Vagina (tissue), 2 donors: ENCODE results near the gene SETBP1. TPM values are rescaled to one million over a fixed set of nuclear protein-coding genes. Genes with fewer than 3 reads are reported as not detected.

Experiments
- DNase-seq, 2 donors: peaks; one replicate each; pipeline ENCODE4 v3.0.0-alpha.2; 2017; ENCODE audit errors: extremely low spot score in 2 of 2
- H3K27ac ChIP-seq: fragments of 200-600 bp; sonication (generic); one replicate; pipeline ENCODE4 v1.5.1; 2019
- H3K27me3 ChIP-seq: fragments of 200-600 bp; sonication (generic); one replicate; pipeline ENCODE4 v1.5.1; 2019
- H3K36me3 ChIP-seq, 2 donors: fragments of 200-600 bp; sonication (generic); one replicate each; pipeline ENCODE4 v1.5.1; 2017 to 2019
- H3K4me1 ChIP-seq: fragments of 200-600 bp; sonication (generic); one replicate; pipeline ENCODE4 v1.5.1; 2019
- H3K4me3 ChIP-seq, 2 donors: fragments of 200-600 bp; sonication (generic); 1 replicate in 1 of 2; 2 replicates in 1 of 2; pipeline ENCODE4 v1.5.1; 2016 to 2019
- H3K9me3 ChIP-seq: fragments of 200-600 bp; sonication (generic); one replicate; pipeline ENCODE4 v1.5.1; 2019
- POLR2A ChIP-seq, 2 donors: fragments of 450-650 bp; IDR thresholded peaks; one replicate each; pipeline ENCODE4 v1.6.1; 2017; ENCODE audit warnings: antibody characterized with exemption in 2 of 2, mild to moderate bottlenecking in 2 of 2, moderate library complexity in 2 of 2
- POLR2AphosphoS5 ChIP-seq, 2 donors: sonication (generic); formaldehyde crosslinking; IDR thresholded peaks; one replicate each; pipeline ENCODE4 v1.9.0; 2017; ENCODE audit warnings: antibody characterized with exemption in 2 of 2, mild to moderate bottlenecking in 2 of 2, low read depth in 1 of 2; ENCODE audit not compliant: insufficient read depth in 1 of 2
- intact Hi-C: fragments of 100-400 bp; cut with DNase I; formaldehyde crosslinking; loops from one replicate; pipeline ENCODE4 v1.15.1; 2023
- total RNA-seq: library from RNA; depleted of rRNA; stranded (reverse); fragments of >200 nt; gene quantifications from one replicate; pipeline ENCODE4 v1.2.3, GENCODE V29; 2016
- TF ChIP-seq, protein P1 (sequence below), 3 experiments: fragments of 450-650 bp in 2 of 3; fragments of 200-600 bp in 1 of 3; sonication (generic) in 1 of 3; IDR thresholded peaks; one replicate each; pipeline ENCODE4 v1.5.1; 2017 to 2019; ENCODE audit warnings: antibody characterized with exemption in 3 of 3, mild to moderate bottlenecking in 2 of 3, moderate library complexity in 2 of 3

SETBP1 gene
- total RNA-seq, 1 donor from 2014 or later, result 38.1 TPM

DNA sequence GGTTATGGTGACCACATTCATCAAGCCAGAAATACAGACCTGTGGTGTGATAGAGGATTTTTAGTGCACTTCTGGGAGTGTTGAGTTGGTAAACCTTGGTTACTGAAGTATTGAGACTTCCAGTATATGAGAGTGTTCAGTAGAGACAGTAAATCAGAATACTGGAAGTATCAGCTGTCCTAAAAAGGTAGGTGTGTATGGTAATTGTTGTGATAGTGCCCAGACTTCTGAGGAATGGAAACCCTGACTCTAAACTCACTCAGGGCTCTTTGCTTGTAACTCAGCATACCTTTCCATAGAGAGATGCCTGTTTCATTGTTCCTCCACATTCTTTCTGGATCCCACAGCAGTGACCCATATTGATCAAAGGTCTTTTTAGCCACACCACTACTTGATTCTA, 217.1 kb downstream of the SETBP1 start:
- H3K27me3 ChIP-seq, result no peaks in the 10 kb centered on the region
- peaks cover 17% of the 10 kb centered on the region for H3K4me1 ChIP-seq
- no peak for DNase-seq
- H3K27ac ChIP-seq, result no peak overlapping the region
- H3K36me3 ChIP-seq, result no peaks in the 10 kb centered on the region
- intact Hi-C loops, result no loop called here
- no peaks in the 10 kb centered on the region for H3K9me3 ChIP-seq
- TF ChIP-seq POLR2AphosphoS5 (IDR thresholded peaks at IDR 0.05; ENCODE audit: insufficient read depth in 1 of 2, low read depth in 1 of 2) (no peak), POLR2A (IDR thresholded peaks at IDR 0.05) (no peak)
- TF ChIP-seq, protein P1, sequence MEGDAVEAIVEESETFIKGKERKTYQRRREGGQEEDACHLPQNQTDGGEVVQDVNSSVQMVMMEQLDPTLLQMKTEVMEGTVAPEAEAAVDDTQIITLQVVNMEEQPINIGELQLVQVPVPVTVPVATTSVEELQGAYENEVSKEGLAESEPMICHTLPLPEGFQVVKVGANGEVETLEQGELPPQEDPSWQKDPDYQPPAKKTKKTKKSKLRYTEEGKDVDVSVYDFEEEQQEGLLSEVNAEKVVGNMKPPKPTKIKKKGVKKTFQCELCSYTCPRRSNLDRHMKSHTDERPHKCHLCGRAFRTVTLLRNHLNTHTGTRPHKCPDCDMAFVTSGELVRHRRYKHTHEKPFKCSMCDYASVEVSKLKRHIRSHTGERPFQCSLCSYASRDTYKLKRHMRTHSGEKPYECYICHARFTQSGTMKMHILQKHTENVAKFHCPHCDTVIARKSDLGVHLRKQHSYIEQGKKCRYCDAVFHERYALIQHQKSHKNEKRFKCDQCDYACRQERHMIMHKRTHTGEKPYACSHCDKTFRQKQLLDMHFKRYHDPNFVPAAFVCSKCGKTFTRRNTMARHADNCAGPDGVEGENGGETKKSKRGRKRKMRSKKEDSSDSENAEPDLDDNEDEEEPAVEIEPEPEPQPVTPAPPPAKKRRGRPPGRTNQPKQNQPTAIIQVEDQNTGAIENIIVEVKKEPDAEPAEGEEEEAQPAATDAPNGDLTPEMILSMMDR (IDR thresholded peaks at IDR 0.05), result no peak
- no peak overlapping the region for H3K4me3 ChIP-seq

DNA sequence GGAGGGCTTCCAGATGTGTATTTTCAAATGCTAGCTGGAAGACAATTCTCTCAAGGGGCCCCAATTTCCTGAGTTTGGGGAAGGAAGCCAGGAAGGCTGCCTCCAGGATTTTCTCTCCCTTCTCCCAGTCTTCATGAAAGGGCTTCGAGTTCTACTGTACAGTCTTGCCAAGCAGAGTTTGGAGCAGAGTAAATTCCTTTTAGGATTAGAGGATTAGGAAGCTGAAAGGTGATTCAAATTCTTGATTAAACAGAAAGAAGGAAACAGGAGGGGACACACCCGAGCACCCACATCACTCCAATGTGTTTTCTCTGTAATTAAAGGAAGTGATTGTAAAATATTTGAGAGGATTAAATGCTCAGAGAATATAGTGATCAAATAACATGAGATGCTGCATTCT, 217.8 kb downstream of the SETBP1 start:
- H3K36me3 ChIP-seq, result no peaks in the 10 kb centered on the region
- H3K27me3 ChIP-seq, result no peaks in the 10 kb centered on the region
- no peak for DNase-seq
- intact Hi-C loops, result no loop called here
- H3K27ac ChIP-seq, result no peak overlapping the region
- no peak overlapping the region for H3K4me3 ChIP-seq
- no peaks in the 10 kb centered on the region for H3K9me3 ChIP-seq
- peaks cover 17% of the 10 kb centered on the region for H3K4me1 ChIP-seq
- TF ChIP-seq, protein P1 (IDR thresholded peaks at IDR 0.05), result no peak
- TF ChIP-seq POLR2A (IDR thresholded peaks at IDR 0.05) (no peak), POLR2AphosphoS5 (IDR thresholded peaks at IDR 0.05; ENCODE audit: insufficient read depth in 1 of 2, low read depth in 1 of 2) (no peak)

DNA sequence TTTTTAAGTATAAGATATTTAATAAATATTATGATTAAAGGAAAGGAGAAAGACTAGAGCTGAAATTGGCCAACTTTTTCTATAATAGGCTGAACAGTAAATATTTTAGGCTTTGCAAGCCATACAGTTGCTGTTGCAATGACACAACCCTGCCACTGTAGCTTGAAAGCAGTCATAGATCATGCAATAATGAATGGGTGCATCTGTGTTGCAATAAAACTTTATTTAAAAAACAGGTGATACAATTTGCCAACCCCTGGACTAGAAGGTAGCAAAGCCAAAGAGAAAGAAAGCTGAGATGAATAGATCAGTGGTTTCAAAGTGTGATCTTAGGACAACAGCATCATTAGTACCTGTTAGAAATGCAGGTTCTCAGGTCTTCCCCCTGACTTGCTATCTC, 219.1 kb downstream of the SETBP1 start:
- DNase-seq, result no peak
- Histone ChIP-seq H3K4me1 (peaks cover 17% of the 10 kb centered on the region), H3K4me3 (no peak overlapping the region), H3K36me3 (no peaks in the 10 kb centered on the region), H3K27me3 (no peaks in the 10 kb centered on the region), H3K27ac (no peak overlapping the region), H3K9me3 (no peaks in the 10 kb centered on the region)
- TF ChIP-seq POLR2AphosphoS5 (IDR thresholded peaks at IDR 0.05; ENCODE audit: insufficient read depth in 1 of 2, low read depth in 1 of 2) (no peak), POLR2A (IDR thresholded peaks at IDR 0.05) (no peak)
- TF ChIP-seq, protein P1 (IDR thresholded peaks at IDR 0.05), result no peak
- intact Hi-C loops, result no loop called here

DNA sequence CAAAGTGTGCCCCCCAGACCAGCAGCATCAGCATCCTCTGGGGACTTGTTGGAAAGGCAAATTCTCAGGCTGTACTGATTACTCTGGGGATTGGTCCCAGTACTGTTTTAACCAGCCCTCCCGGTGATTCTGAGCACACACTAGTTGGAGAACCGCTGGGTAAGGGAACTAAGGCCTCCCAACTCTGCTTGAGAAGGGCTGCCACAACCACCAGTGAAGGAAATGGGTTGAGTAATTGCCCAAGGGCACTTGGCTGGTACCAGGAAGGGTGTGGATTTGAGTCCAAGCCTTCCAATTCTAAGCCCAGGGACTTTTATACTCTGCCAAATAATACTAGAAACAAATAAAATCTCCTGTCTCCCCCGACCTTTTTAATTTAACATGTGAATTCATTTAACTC, 219.9 kb downstream of the SETBP1 start:
- no peak overlapping the region for H3K27ac ChIP-seq
- no peaks in the 10 kb centered on the region for H3K9me3 ChIP-seq
- intact Hi-C loops, result no loop called here
- H3K27me3 ChIP-seq, result no peaks in the 10 kb centered on the region
- H3K4me3 ChIP-seq, result no peak overlapping the region
- TF ChIP-seq, protein P1 (IDR thresholded peaks at IDR 0.05), result no peak
- no peak for TF ChIP-seq POLR2A (IDR thresholded peaks at IDR 0.05)
- TF ChIP-seq POLR2AphosphoS5 (IDR thresholded peaks at IDR 0.05; ENCODE audit: insufficient read depth in 1 of 2, low read depth in 1 of 2), result no peak
- H3K4me1 ChIP-seq, result peaks cover 17% of the 10 kb centered on the region
- DNase-seq, result no peak
- H3K36me3 ChIP-seq, result no peaks in the 10 kb centered on the region

DNA sequence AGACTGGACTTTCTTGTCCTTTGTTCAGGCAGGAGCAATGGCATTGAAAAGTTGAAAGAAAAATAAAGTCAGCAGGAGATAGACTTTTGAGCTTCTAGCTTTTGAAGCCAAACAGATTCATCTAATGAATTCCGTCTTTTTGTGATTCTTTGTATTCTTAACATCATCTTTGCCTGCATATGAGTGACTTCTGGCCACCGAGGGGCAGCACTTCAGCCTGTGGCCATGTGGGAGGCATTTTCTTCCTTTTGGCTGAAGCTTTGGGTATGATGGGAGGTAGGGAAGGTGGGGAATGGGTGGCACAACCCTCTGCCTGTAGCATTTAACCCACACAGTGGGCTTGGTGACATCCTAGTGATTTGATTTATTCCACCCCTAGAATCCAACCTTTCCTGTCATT, 220.6 kb downstream of the SETBP1 start:
- Histone ChIP-seq H3K36me3 (no peaks in the 10 kb centered on the region), H3K9me3 (no peaks in the 10 kb centered on the region), H3K27ac (no peak overlapping the region), H3K4me1 (peaks cover 17% of the 10 kb centered on the region), H3K27me3 (no peaks in the 10 kb centered on the region), H3K4me3 (no peak overlapping the region)
- no peak for DNase-seq
- TF ChIP-seq, protein P1 (IDR thresholded peaks at IDR 0.05), result no peak
- TF ChIP-seq POLR2AphosphoS5 (IDR thresholded peaks at IDR 0.05; ENCODE audit: insufficient read depth in 1 of 2, low read depth in 1 of 2), result no peak
- TF ChIP-seq POLR2A (IDR thresholded peaks at IDR 0.05), result no peak
- intact Hi-C loops, result no loop called here
